NCI-H146 (cell line): Measurements from ENCODE around the gene TRPV6.

ENCODE experiments used
- DNase-seq: peaks from one replicate; lab custom pipeline; 2025; lab: John Stamatoyannopoulos, UW

TRPV6 gene

DNA sequence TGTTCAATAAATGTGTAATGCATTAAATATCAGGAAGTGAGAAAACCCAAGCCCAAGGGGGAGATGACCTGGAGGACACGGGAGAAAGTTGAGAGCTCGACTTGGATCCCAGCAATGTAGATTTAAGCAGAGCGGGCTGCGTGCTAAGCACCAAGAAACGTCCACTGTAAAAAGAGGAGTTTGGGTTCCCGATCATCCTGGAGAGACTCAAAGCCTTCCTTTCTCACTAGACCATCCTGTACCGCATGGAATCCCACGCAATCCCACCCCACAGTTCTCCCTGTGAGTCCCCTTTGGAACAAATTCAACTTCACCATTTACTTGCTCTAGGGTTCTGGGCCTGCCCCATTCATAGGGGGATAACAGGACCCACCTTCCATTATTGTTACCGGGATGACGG, 2.4 kb downstream of the TRPV6 start:
- no peak for DNase-seq

DNA sequence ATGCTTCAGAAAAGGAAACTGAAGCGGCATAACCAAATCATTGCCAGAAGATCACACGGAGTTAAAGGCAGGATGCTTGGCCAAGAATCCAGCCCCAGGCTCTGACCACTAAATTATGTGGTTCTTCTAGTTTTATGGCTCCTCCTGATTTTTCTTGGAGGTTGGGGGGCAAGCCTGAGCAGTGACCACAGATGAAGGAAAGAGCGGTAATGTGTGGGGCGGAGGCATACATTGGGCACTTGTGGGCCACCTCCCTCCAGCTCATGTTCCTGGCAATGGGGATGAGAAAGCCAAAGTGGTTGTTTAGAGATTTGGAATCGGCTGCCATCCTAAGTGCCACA, 3.2 kb downstream of the TRPV6 start:
- DNase-seq: no peak

DNA sequence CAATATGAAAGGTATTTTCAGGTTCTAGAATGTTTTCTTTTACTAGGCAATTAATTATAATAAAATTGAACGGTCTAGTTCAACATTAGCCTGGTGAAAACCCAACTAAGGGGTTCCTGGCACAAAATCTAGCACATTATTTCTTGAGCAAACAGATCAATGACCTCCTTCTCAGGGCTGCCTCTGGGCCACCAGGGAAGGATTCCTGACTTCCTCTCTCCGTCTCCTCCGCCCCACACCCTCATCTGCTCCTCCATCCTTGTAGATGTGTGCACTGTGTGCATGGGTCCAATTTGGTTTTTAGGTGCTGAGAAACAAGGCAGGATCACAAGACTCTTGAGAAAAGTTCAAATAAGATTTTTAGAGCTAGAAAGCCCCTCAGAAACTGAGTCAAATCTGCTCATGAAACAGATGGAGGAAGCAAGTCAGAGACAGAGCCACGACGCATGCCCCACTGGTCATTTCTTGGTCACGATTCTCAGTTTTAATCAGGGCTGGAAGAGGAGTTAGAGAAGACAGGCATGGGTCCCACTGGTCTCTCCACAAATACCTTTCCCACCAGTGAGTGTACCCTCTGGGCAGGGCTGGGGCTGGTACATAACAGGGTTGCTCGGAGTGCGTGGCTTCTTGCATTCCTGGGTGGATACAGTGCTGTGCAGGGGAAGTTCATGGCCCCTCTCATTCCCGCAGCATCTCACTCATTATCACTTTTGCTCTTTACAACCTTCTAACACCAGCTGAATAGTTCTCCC, 3.8 kb downstream of the TRPV6 start:
- no peak for DNase-seq

DNA sequence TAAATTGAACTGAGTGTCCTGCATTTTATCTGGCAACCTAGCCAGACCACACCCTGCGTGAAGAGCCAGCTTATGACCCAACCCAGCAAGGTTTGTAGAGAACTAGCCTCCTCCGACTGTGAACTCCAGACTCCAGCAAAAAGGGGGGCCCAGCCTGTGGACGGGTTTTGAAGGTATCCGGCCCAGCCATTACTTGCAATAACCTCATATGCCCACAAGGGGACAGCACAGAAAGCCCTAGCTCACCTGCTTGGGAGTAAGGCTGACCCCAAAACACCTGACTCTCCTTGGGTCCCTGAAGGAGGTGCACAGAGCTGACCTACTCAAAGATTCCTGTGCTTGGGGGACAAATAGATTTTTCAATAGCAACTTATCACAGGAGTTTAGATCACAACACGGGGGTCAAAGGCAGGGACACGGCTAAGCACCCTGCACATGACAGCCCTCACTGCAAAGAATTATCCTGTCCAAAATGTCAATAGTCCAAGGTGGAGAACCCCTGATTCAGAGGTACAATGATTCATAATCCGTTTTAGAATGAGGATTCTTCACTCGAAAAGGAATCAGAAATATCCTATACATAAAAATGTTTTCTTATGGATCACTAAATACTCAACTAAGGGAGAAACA, 4.6 kb downstream of the TRPV6 start:
- DNase-seq: no peak

DNA sequence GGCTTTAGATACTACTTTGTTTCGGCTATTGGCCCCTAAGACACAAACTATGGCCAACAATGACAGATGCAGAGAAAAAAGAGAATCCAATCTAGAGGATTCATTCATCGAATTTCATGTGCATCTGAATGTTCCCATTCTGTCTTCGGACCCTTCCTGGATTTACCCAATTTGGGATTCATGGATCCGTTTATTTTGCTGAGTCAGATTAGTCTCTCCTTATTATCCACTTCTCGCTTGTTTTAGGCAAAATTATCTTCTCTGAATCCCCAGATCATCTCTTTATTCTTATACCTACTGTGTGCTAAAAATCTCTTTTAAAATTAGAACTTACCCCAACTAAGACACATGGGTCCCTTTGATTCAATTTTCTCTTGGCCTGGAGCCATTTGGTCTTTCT, 6.5 kb downstream of the TRPV6 start:
- no peak for DNase-seq

DNA sequence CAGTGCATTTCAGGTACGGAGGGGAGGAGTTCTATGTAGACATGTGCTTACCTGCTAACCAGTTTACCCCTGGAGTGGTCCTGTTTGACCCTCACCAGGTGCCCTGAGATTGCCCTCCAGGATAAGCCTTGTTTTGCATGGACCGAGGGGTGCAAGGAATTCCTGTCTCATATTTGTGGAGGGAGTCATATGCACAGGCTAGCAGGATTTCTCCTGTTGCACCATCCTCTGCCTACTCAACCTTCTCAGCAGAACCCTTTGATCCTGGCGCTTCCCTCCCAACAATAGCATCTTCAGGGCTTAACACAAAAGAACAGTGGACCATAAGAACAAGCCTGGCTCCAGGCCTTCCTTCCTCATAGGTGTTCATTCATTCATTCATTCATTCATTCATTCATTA, 7.2 kb downstream of the TRPV6 start:
- no peak for DNase-seq

DNA sequence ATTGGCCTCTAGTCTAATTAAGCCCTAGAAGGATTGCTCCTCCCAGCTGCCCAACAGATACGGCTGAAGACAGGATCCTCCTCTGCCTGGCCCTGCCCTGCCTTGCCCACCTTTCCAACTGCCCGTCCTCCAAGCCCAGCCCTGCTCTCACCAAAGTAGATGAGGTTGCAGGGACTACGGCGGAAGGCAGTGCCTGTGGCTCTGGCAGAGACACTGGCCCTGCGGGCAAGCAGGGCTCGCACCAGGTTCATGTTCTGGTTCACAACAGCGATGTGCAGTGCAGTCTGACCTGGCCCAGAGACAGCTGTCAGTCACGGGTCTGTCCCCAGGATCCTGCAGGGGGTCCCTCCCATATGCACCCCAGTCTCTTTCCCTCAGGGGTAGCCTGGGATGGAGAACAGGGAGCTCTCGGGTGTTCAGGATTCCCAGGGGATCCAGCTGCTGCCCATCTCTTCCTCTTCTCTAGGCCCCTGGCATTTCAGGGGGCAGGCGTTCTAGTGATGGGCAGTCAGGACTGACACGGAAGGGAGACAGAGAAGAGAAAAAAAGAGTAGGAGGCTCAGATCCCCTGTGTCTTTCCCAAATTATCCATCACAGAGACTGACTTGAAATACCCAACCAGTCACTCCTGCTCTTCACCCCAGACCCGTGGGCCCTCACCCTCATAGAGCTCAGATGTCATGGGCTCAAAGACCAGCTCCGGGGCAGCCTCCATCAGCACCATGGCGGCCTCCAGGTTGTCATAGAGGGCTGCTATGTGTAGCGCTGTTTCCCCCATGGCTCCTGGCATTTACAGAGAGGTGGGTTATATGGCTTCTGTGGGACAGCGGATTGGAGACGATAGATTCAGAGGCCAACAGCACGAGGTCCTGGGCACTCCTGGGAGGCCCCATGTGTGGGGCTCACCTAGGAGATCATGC, 8.3 kb downstream of the TRPV6 start:
- DNase-seq: no peak

DNA sequence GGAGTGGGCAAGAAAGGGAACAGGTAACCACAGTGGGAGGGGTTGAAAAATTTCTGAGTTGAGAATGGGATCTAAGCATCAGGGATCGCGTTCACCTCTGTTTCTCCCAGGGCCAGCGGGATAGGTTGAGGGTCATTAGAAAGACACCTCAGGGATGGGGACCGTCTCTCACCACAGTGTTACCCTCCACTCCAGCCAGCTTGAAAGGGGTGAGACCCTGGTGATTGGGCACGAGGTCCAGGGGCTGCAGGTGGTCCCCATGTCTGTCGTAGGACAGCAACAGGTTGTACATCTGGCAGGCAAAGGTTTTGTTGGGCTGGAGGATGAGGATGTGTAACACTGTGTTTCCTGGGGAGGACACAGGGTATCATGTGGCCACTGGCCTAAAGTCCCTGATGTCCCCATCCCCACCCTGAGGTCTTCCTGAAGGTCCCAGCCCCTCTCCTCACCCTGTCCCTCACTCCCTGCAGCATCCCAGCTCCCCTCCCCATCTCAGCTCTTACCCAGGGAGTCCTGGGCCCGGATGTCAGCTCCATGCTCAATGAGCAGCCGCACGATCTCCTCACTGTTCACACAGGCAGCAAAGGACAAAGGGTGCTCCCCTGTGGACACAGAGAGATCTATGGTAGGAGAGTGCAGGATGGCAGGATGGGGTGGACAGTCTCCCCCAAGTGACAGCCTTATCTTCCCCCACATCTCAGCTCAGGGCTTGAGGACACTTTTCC, 9.1 kb downstream of the TRPV6 start:
- no peak for DNase-seq

DNA sequence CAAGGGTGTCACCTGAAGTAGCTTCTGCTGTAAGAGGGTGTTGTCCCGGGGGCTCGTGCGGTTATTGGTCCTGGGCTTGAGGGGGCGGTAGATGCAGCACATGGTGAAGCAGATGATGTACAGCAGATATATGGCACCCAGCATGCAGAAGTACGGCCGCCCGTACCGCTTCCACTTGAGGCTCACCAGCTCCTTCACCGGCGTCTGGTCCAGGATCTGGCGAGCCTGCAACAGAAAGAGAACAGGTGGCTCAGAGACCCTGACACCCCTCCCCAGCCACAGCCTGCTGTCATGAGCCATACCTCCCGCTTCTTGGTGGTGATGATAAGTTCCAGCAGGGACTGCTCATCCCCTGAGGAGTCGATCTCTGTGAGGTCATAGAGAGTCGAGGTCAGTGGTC, 10.1 kb downstream of the TRPV6 start:
- DNase-seq: no peak

DNA sequence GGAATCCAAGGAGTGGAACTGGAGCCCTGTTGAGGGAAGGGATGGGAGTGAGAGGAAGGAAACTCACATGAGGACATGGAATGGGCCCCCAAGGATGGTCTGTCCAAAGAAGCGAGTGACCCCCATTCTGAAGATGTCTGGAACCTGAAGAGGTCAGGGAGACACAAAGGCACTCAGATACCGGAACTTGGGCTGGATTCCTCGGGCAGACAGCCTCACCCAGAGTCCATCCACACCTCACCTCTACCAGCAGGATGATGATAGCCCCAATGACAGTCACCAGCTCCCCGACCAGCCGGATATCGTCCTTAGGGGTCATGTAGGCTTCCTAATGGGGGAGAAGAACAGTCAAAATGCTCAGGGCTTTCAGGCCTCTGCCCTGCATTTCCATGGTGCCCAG, 10.7 kb downstream of the TRPV6 start:
- DNase-seq: no peak

DNA sequence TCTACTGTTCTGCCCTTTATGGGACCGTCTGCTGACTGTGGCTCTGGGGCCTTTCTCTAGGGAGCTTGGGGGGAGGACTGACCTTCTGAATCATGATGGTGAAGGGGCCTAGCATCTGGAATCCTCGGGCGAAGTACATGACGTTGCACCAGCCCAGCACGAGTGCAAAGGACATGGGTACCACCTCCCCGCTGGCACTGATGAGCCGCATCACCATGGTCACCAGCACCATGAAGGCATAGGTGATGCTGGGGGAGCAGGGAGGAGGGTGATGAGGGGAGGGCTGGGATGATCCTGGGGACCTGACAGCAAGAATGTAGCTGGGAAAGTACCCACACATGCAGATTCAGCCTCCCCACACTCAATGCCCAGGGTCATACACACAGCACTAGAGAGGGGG, 11.1 kb downstream of the TRPV6 start:
- DNase-seq: no peak

DNA sequence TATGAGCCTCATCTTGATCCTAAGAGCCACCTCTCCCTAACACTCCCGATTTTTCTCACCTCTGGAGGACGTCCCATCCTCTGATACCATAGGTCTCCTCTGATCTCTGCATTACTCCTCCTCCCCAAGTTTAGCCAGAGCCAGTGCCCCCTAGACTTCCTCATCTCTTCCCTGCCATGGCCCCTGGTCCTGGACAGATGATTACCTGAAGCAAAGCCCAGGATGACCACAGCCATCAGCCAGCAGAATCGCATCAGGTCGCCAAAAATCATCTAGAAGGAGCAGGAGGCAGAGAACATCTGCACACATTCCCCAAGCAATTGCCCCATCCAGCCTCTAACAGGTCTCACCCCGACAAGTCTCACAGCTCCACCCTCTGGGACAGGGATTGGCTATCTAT, 11.7 kb downstream of the TRPV6 start:
- no peak for DNase-seq

DNA sequence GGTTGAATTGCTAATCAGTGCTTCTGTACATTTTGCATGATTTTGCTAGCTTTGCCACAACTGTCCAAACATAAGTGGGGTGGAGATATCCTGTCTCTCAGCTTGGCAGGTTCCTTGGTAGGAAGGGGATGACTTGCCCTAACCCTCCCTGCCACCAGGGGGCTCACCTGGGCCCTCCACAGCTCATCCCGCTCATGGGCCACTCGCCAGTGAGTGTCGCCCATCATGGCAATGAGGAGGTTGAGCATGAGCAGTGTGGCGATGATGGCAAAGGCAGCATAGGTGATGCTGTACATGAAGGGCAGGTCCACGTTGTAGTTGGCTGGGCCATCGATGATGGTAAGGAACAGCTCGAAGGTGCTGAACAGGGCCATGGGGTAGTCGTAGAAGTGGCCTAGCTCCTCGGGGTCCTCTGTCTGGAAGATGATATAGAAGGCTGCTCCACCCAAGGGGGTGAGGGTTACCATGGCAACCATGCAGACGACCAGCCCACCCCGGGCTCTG, 12.2 kb downstream of the TRPV6 start:
- no peak for DNase-seq

DNA sequence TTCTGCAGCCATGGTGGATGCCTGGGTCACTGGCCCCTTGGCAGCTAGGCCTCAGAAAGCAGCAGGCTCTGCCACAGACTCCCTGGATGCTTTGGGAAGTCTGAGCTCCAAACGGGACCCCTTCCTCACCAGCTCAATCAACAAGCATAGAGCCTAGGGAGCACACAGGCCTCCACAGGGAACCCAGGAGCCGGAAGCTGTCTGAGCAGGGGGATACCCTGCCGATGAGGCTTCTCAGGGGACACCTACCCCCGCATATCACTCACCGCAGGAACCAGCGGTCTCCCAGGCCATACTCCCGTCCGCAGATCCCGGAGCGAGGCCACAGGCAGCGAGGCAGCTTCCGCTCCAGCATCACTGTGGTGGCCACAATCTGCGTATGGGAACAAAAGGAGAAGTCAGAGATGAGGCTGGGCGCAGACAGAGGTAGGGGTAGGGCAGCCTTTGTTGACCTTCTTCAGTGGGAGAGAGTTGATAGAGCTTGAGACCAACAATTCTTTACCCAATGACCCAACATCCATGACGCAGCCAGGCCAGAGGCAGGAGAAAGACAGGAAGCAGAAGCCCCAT, 13.4 kb downstream of the TRPV6 start:
- no peak for DNase-seq

DNA sequence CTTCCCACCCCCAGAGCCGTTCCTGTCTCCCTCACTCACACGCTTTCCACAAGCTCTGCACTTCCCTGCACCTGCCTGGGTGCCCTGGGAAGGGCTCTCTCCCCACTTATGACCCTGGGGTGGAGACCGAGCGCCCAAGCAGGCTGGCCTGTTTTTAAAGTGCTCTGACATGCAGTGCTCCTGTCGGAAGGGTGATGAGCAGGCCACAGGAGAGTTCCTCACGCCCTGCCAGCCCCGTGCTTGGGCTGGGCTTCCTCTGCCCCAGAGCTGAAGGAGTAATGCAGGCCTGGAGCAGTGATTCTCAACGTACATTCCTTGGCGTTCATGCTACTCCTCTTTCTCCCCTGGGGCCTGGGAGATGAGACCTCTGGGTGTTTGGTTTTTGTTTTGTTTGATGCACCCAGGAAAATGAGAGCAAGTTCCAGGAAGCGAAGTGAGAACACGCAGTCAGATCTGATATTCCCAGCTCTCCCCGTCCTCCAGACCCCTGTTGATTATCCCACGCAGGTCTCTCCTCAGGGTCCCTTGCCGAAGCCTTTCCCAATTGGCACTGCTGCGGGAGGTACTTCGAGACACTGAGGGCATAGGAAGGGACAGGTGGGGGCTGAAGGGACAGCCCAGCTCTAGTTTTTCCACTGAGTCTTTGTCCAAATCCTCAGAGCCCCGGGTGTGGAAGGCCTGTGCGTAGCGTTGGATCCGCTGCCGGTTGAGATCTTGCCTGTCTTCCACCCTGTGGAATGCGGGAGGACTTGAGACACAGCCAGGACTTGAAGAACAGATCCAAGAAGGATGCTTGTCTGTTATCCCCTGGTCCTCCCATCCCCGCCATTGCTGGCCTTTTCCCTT, 14.1 kb downstream of the TRPV6 start:
- DNase-seq: no peak

DNA sequence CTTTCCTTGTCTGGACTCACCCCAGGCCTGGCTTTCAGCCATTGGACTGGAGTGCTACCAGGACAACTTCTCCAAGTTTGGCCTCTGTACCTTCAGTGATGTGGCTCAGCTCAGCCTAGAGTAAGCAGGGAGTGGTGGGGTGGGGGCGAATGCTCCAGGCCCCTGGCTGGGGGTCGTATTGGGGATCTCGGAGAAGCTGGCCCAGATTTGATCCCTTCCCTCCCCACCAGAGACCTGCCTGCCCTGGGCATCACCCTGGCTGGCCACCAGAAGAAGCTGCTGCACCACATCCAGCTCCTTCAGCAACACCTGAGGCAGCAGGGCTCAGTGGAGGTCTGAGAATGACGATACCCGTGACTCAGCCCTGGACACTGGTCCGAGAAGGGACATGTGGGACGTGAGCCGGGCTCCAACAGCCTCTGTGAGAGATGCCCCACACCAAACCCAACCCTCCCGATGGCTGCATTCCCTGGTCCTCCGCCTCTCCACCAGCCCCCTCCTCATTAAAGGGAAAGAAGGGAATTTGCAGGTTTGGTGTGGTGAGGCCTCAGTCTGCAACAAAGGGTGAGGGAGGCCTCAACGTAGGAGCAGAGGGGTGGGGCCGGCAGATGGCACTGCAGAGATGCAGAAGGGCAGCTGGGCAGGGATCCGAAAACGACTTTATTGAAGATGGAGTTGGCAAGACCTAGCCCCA, 14.8 kb downstream of the TRPV6 start:
- DNase-seq: no peak

DNA sequence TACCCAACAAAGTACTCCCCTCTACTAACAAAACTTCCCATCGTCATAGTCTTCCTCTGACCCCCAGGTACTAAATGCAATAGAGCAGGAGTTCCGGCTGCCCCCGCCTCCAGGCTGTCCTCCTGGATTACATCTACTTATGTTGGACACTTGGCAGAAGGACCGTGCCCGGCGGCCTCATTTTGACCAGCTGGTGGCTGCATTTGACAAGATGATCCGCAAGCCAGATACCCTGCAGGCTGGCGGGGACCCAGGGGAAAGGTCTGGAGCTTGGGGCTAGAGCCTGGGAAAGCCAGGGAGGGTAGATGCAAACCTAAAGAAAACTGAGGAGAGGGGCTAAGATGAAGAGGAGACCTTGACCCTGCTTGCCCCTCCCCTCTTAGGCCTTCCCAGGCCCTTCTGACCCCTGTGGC, 15.4 kb downstream of the TRPV6 start:
- DNase-seq: no peak

DNA sequence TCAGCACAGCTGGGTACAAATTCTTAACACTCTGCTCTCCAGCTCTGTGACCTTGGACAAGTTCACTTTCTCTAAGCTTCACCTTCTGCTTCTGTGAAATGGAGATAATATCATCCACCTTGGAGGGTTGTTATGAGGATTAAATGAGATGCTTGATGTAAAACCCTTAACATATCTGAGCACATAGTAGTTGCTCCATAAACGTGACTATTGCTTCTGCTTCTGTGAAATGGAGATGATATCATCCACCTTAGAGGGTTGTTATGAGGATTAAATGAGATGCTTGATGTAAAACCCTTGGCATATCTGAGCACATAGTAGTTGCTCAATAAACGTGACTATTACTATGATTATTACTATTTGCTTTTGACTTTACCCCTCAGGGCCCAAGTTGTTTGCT, 16.1 kb downstream of the TRPV6 start:
- DNase-seq: no peak

DNA sequence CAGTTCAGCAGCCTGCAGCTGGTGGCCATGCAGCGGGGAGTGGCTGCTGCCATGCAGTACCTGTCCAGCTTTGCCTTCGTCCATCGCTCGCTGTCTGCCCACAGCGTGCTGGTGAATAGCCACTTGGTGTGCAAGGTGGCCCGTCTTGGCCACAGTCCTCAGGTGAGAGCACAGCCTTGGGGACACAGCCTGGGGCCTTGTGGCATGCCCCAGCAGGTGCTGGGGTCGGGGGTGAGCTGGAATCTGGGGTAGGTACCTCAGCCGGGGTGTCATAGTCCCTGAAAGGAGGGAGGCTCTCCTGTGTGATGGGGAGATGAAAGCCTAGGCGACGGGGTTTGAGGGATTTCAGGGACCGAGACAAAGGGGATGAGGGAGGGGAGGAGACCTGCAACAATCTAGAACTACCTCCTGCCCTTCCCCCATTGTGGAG, 16.5 kb downstream of the TRPV6 start:
- DNase-seq: no peak
